ENCODE results near the gene TNNI3.
"Not testable (repeated sequence)": the region's sequence is repeated elsewhere in the genome, so short reads cannot be mapped to it uniquely, and the experiment has no call there.

TNNI3 gene

GRCh38 chr19:55157064-55157908 is at the start of gene TNNI3:
TNNI3 (minus strand) TSS chr19:55157732; CDS start chr19:55157589, 143 bp downstream.
- DNase-seq = no peak

- peak; percentile 34 for DNase-seq
Observed at GRCh38 chr19:55206664-55207500, 49.4 kb upstream of the TNNI3 start.

GRCh38 chr19:55202199-55202598 is 44.7 kb upstream of the TNNI3 start:
- not testable (repeated sequence) for DNase-seq

DNA sequence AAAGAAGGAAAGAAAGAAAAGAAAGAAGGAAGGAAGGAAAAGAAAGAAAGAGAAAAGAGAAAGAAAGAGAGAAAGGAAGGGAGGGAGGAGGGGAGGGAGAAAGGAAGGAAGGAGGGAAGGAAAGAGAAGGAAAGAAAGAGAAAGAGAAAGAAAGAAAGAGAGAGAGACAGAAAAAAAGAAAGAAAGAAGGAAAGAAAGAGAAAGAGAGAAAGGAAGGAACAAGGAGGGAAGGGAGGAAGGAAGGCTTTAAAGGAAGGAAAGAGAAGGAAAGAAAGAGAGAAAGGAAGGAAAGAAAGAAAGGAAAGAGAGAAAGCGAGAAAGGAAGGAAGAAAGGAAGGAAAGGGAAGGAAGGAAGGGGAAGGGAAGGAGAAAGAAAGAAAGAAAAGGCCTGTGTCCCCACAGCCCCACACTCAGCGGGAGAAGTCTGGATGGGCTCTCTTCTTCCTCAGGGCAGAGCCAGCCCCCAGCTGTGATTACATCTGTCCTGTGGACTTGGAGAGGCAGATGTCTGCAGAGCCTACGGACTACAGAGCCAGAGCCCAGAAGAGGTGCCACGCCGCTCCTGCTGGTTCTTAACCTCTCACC is 42.2 kb upstream of the TNNI3 start:
- DNase-seq = no peak

DNA sequence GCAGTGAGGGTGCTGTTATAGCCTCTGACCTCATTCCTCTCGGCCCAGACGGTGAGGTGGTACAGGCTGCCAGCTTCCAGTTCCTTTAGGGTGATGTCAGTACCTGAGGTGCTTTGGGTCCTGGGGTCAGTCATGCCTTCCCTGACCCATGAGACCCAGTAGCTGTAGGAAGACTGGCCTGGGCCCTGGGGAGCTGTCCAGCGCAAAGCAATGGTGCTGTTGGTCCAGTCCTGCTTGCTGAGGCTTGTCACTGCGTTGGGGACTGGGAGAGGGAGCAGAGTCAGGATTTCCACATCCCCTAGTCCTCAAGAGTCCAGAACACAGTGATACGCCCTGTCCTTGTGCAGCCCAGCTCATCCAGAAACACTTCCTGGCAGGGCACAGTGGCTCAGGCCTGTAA is 41.1 kb upstream of the TNNI3 start:
- no peak for DNase-seq

DNA sequence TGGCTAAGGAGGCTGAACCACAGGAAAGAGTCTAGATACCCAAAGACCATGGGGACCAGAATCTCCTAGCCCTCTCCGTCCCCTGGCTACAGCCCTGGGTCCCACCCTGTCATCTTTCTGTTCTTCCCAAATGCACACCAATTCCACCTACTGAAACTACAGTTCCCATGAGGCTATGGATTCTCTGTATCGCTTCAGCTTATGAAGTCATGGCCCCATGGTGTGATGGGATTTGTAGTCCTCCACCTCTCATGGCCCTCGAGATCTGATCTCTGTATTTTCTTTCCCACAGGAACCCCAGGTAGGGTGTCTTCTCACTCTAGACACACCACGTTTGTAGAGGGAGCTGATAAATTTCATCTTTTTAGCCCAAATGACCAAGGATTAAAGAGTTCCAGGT is 40.0 kb upstream of the TNNI3 start:
- DNase-seq = no peak

DNA sequence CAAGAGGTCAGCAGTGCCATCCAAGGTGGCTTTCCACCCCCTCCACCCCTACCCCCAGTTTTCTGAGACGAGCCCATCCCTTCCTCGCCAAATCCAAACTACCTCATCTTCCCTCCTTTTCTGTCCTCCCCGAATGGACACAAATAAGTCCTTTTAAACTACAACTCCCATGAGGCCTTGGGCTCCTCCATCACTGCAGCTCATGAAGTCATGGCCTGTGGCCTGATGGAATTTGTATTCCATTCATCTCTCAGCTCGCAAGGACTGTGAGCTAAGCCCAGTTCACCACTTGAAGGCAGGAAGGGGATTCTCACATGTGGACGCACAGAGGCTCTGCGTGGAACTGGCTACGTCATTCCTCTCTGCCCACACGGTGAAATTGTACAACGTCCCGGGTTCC is 39.3 kb upstream of the TNNI3 start:
- DNase-seq = no peak

GRCh38 chr19:55193481-55193880 is 35.9 kb upstream of the TNNI3 start:
- DNase-seq = no peak

DNA sequence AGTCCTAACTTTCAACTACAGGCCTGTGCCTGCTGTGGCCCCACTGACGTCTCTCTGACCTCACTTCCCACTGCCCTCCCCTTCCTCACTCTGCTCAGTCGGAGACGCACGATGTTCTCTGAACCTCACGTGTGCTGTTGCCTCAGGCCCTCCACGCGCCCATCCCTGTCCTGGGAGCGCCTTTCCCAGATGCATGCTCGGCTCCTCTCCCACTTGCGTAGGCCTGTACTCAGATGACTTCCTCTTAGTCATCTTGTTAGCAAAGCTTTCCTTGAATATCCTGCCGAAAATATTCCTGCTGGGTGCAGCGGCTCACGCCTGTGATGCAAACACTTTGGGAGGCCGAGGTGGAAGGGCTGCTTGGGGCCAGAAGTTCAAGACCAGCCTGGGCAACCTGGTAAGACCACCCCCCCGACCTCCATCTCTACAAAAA is 31.9 kb upstream of the TNNI3 start:
- DNase-seq = no peak

DNA sequence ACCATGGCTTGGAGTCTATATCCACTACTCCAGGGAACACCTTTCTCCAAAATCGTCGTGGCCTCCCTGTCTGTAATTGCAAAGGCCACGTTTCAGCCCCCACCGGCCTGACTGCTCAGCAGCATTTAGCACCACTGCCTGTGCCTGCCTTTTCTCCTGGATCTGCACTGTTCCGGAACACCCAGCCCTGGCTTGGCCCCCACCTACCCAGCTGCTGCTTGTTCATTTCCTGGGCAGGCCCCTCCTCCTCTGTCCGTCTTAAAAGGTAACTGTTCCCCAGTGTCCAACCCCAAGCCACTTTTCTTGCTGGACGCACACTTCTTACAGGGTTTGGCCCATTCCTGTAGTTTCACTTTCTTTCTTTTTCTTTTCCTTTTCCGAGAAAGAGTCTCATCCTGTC is 31.1 kb upstream of the TNNI3 start:
- no peak for DNase-seq

- no peak for DNase-seq
Observed at GRCh38 chr19:55186080-55186479, 28.5 kb upstream of the TNNI3 start.

- DNase-seq = no peak
Observed at GRCh38 chr19:55181740-55182139, 24.2 kb upstream of the TNNI3 start.

- DNase-seq = peak; percentile 48
Observed at GRCh38 chr19:55179606-55180484, 22.3 kb upstream of the TNNI3 start, which contains the start of gene SYT5. SYT5 (minus strand) TSS chr19:55180289; CDS start chr19:55179041, 1,248 bp downstream.

- DNase-seq = peak; percentile 89
Observed at GRCh38 chr19:55178781-55179599, 21.5 kb upstream of the TNNI3 start.

DNA sequence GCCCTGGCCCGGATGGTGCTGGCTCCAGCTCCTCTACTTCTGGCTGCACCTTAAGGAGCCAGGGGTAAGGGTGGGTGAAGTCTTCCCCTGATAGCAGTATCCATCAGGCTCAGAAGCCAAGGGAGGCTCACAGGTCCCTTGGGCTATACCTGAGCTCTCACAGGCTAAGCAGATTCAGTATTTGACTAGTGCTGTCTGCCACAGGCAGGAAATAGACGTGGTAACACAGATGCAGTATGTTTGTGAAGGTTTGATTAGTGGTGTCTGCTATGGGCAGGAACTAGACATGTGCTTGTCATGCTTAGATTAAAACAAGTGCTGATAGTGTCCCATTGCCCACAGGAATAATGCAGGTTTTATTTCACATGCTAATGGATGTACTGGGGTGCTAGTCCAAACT is 18.5 kb upstream of the TNNI3 start:
- no peak for DNase-seq

GRCh38 chr19:55175117-55175867 is 17.8 kb upstream of the TNNI3 start:
- no peak for DNase-seq

DNA sequence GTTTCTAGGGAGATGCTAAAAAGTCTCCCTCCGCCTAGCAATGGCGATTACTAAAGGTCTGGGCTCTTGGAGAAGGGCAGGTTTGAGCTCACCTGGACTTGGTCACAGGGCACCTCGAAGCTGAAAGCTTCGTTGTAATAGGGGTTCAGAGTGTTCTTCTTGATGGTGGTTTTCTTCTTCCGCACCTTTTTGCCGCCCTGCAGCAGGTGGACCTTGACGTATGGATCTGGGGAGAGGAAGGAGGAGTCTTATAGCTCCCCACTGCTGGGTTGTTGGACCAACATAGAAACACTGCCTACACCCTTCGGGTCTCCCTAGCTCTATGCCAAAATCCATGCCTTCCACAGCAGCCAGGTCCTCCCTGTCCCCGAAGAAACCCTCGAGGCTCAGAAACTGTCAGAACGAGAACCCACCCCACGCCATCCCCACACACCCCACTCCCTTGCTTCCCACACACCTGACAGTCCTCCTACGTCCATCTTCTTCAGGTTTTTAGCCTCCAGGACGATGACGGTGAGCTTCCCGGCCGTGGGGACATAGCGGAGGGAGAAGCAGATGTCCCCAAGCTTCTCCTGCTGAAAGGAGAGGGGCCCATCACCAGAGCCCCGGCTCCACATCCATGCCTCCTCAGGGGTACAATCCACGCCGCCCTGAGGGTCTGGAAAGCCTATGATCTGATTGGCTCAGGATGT is 17.0 kb upstream of the TNNI3 start:
- DNase-seq = no peak

GRCh38 chr19:55173714-55174409 is 16.3 kb upstream of the TNNI3 start:
- DNase-seq = no peak

DNA sequence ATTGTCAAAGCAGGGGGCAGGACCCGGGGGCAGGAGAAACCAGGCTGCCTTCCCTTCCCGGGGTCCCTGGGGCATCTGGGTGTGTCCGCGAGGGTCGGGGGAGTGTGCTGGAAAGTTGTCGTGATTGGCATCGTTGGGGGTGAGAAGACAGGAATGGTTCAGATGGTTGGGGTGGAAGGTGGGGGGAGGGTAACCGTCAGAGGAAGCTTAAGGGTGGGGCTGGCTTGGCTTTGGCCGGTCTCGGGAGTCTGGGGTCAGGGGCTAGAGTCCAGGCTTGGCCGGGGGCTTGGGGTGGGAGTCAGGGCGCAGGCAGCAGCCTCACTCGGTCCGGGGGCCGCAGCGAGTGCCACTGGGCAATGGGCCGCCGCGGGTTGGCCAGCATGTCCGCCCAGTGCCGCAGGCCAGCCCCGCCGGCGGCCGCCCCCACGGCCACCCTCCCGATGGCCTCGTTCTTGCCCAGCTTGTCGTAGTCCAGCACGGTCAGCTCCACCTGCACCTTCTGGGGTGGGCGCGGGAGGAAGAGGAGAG is 15.7 kb upstream of the TNNI3 start:
- no peak for DNase-seq
